GM19035 (cell line): Measurements from ENCODE around the gene CPVL.

Source experiments
- ATAC-seq: cut with Tn5 transposase; IDR thresholded peaks from one replicate; pipeline ENCODE4 v1.9.1; 2021; ENCODE audit not compliant: unreplicated experiment

Gene CPVL

GRCh38 chr7:29007127-29007526 is 139.2 kb downstream of the CPVL start:
- no peak for ATAC-seq

- no peak for ATAC-seq
Observed at GRCh38 chr7:29005829-29006228, 140.5 kb downstream of the CPVL start.

DNA sequence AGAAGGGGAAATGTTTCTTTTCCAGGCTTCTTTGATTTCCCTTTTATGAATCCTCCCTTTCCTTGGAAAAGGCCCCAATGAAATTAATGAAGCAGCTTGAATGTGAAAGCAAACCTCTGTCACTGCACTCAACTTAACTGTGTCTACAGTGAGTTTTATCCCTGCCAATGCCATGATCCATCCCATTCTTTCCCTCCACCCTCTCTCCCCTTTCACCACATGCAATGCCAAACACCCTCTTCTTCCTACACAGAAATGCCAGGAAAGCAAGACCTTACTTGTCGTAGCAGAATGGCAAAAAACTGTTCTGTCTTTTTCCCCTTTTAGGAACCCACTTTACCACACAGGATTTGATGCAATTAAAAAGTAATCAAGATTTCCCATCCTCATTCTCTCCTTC is 140.9 kb downstream of the CPVL start:
- no peak for ATAC-seq

DNA sequence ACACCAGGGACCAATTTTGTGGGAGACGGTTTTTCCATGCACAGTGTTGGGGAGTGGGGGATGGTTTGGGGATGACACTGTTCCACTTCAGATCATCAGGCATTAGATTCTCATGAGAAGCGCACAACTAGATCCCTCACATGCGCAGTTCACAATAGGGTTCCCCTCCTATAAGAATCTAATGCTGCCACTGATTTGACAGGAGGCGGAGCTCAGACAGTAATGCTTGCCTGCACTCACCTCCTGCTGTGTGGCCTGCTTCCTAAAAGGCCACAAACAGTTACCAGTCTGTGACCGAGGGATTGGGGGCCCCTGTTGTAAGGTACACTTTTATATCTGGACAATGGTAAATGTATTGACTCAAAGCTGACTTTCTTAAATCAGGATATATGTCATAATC is 142.6 kb downstream of the CPVL start:
- no peak for ATAC-seq

DNA sequence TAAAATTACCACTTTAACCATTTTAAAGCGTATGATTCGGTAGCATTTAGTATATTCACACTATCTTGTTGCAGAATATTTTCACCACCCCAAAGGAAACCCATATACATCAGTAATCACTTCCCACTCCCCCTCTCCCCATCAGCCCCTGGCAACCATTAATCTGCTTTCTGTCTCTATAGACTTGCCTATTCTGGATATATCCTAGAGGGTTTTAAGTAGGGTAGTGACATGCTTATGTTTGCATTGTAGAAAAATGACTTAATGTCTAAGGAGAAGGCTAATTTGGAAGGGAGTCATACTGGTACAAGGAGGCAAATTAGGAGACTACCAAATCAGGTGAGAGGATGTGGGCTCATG is 145.6 kb downstream of the CPVL start:
- ATAC-seq, result no peak

GRCh38 chr7:28999895-29000716 is 146.2 kb downstream of the CPVL start:
- ATAC-seq, result no peak

GRCh38 chr7:28999427-28999826 is 146.9 kb downstream of the CPVL start:
- no peak for ATAC-seq

DNA sequence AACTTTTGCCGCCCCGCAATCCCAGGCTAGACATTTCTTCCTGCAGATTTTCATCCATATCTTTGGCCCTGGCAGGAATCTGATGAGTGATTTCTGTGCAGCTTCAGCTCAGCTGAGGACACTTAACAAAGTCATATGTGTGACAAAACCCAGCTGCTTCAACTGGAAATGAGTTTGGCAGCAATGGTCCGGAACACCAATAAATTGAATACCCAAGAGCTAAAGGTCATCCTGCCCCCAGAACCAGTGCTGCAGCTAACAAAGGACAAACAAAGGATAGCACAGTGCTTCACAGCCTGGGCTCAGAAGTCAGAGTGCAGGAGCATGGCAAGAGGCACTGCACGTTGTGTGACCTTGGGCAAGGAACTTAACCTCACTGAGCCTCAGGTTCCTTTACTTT is 148.2 kb downstream of the CPVL start:
- no peak for ATAC-seq

DNA sequence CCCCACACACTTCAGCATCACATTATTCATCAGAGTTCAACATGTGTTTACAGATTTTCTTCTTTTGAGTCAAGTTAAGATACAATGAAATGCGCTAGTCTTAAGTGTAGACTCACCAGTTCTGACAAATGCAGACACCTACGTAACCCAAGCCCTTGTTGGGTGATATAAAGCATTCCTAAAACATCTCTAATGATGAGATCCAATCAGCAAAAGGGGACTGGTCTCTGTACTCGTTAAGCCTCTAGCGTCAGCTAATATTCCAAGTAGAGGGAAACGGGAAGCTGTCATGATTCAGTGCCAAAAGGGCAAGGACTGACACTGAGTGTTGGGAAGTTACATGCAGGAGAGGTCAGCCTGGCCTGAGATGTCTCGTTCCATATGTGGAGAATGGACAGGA is 149.5 kb downstream of the CPVL start:
- ATAC-seq, result no peak

DNA sequence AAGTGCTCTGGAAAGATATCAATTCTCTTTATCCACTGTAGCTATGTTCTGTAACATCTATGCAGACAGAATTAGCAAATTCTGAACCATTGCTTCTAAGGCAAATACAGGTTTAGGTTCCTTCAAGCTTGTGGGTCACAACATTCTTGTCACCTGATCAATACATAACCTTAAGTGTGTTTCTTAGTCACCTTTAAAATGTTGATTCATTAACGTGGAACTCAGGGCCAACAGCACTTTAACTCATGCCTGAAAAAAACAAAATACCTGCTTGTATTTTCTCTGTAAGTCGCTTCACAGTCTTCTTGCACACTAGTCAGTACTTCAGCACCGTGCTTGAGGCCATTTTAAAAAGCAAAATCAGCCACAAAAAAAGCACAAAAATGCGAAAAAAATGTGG is 153.0 kb downstream of the CPVL start:
- no peak for ATAC-seq

DNA sequence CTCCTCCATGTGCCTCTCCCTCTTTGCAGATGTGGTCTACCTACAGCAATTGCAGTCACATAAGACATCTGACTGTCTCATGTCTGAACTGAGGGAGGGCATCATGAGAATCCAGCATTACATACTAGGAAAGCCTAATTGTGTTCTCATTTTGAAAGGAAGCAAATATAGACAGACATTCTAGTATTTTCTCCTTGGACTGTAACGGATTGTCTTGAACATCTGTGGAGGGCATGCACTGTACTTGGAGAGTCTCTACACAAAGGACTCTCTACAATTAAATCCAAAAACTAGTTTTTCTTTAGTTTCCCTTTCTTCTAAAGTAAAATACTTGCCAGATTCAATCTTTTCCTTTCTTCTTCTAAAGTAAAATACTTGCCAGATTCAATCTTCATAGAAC is 153.5 kb downstream of the CPVL start:
- ATAC-seq, result no peak

DNA sequence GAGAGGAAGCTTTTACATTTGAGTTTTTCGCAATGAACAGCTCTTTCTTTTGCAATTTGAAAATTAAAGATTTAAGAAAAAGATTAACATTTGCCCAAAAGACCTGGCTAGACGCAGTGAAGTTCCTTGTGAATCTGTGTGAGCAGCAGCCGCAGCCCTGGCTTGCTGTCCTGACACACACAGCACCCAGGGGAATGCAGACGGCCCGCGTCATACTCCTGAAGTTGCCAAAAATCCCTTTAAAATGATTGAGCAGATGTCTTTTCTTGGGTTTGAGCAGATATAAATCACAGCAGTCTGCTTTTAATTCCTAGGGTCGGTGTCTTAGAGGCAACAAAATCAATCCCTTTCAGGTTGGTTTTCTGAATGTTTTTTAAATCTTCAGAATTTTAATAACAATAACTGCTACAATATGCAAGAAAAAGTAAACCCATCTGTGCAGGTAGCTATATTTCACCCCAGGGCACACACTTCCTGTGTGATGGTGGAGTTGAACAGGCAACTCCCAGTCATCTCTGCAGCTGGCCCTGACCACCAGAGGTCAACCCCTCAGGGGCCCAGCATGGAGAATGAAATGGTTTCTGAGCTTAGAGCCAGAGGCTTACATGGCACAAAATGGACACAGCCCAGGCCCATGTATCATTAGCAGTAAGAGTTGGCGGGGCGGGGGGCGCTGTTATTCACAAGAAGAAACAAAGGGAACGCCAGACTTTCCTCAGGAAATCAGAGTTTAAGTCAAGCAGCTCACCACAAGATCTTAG is 156.0 kb downstream of the CPVL start:
- ATAC-seq, result no peak

DNA sequence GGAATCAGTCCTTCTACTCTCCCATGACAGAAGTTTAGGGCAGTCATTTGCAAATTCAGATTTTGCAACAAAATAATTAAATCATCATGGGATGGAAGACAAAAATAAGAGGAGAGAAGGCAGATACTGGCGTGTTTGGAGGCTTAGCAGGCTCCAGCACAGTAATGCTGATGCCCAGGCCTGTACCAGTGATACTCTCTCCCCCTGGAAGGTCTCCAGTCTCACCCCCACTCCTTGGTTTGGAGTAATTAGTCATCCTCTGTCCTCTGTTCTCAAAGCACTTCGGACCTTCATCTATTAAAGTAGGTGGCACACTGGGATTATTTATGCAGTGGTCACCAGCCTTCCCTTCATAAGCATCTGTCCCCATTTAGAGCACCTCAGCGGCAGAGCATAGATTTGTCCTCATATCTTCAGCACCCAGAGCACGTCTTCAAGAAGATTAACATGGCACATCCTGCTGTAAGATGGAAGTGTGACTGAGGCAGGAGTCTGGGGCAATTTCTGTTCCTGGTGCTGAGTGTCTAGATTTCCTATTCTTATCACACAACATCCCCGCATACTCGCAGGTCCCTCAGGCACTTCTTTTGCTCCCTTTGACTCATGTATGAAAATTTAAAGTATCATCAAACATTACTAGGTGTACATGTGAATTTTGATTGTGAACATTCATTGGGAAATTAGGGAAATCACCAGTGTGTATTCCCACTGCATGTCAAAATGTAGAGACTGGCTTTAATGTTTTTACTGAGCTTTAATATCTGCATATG is 156.9 kb downstream of the CPVL start:
- no peak for ATAC-seq

DNA sequence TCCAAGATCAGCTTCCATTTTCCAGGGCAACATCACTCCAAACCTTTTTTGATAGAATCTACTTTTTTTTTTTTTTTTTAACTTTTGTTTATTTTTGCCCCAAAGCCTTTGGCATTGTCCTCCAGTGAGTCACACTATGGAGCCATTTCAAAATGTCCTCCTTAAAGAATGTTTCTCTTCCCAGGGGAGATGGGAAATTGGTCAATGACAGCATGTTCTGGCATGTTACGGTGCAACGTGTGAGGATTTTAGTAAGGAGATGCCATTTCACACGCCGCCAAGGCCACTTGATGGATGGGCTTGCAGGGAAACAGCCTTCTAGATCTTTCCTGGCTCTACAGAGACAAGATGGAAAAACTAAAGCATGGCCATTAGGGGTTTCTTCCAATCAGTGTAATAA is 157.5 kb downstream of the CPVL start:
- no peak for ATAC-seq

DNA sequence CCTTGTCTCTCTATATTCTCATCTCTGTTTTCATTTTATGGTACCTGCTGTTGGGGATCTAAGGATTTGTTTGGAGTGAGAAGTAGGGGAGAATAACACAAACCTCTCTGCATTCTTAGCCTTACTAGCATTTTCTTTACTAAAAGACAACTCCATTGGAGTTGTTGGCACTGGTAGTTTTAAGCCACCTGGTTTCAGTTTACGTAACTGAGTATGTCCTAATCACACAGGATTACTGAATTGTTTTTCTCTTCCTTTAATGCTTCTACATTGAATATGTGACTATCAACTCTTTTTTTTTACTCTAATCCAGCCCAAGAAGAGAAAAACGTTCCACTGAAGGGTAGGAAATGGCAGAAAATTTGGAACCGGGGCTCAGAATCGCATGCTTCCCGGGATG is 158.2 kb downstream of the CPVL start:
- ATAC-seq, result no peak

- ATAC-seq, result no peak
Observed at GRCh38 chr7:28986765-28987110, 159.6 kb downstream of the CPVL start.

DNA sequence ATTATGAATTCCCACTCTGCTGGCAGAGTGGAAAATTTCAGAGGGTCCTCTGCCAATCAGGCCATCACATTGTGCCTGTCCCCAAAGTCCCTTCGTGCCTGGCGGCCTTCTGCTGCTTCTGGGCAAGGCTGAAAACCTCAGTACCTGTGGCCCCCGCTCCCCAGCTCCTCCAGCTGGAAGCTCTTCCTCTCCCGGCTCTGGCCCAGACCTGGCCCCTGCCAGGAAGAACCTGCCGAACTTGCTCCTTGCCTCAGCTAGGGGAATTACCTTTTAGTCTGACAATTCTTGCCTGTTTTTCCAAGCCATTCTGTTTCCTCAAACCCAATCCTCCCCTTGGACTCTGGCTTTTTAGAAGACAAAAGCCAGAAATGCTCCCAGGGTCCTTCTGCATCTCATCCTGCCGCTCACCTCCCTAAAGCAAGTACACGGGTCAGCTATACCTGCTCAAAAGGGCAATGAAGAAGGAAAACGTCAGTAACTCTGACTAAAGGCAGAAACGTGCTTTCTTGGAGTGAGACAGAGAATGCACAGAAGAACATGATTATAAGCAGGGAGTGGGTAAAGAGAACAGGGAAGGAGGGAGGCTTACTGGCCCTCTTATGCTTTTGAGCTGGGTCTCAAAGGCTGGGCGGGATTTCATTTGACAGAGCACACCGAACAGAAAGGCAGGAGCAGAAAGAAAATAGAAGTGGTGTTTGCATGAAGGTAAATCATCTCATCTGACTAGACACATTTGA is 160.1 kb downstream of the CPVL start:
- ATAC-seq, result no peak

- no peak for ATAC-seq
Observed at GRCh38 chr7:28984631-28985030, 161.7 kb downstream of the CPVL start.

GRCh38 chr7:28984217-28984616 is 162.1 kb downstream of the CPVL start:
- no peak for ATAC-seq

DNA sequence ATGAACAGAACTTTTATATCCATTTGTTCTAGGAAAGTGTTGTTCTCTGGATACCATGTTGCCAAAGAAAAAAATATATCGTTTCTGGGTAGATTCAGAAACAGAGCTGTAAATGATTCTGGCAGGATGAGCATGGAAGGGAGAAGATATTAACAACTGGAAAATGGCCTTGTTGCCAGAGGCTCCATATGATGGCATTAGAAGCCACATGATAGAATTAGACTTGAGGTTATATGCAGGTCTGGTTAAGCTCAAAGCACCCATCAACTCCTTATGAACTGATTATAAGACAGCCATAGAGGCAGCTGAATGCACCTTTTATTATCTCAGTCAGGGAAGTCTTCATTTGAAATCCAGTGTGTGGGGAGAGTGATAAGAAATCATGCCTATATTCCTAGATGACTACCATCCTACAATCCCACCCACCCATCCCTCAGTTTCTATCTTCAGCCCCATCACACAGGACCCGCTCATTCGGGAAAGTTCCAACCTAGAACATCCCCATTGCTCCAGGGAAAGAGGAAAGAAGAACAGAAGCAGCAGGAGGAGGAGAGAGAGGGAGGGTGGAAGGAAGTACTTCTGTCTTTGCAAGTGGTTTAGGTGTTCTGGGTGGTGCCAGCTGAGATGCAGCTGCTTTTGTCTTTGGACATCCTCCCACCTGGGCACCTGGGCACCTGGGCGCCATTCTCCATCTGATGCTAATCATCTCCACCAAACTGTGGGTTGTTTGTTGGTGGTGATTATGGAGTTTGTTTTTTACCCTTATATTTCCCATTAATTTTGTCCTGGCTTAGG is 162.7 kb downstream of the CPVL start:
- no peak for ATAC-seq

GRCh38 chr7:28981161-28981465 is 165.2 kb downstream of the CPVL start:
- ATAC-seq, result no peak
